SK-N-SH treated with all-trans-retinoic acid at 6 μM for 48 hours (cell line): ENCODE results near the gene MTUS2.

ENCODE experiments used
- ARNTL ChIP-seq: fragments of 450-650 bp; formaldehyde crosslinking; IDR thresholded peaks from 2 replicates; pipeline ENCODE4 v1.5.0; 2020; ENCODE audit warnings: low read depth, mild to moderate bottlenecking, moderate library complexity, borderline replicate concordance
- CSDC2 ChIP-seq: fragments of 250-450 bp; sonication (Bioruptor Pico); IDR thresholded peaks from 2 replicates; pipeline ENCODE4 v1.5.0; 2020; ENCODE audit warnings: mild to moderate bottlenecking, moderate library complexity
- ESRRG ChIP-seq: fragments of 250-450 bp; sonication (Bioruptor Pico); IDR thresholded peaks from 2 replicates; pipeline ENCODE4 v1.6.1; 2021; ENCODE audit warnings: mild to moderate bottlenecking
- ISL1 ChIP-seq: fragments of 250-450 bp; sonication (Bioruptor Pico); IDR thresholded peaks from 2 replicates; pipeline ENCODE4 v2.1.2; 2022; ENCODE audit warnings: mild to moderate bottlenecking, moderate library complexity
- TF ChIP-seq, protein P1 (sequence below): fragments of 250-450 bp; sonication (Bioruptor Pico); IDR thresholded peaks from 2 replicates; pipeline ENCODE4 v1.8.0; 2020; ENCODE audit warnings: mild to moderate bottlenecking, moderate library complexity, borderline replicate concordance

DNA sequence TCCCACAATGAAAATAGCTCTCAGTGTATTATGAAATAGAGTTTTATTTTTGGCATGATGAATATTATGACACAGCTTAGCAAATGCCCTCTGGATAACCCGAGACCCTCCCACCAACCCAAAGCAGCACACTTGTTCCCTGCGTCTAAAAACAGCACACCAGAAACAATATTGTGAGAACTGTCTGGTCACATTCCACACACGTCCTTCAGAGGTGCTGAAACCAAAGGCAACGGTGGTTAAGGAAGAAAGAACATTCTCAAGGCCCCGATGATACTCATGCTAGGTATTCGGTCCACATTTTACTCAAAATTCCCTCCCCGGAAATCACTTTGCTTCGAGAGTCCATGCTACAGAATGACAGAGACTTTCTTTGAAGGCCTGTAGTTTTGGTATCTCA, 618.6 kb downstream of the MTUS2 start:
- TF ChIP-seq ESRRG (CRISPR knock-in tag) (no peak), ARNTL (CRISPR knock-in tag) (no peak), CSDC2 (no peak), ISL1 (no peak)
- TF ChIP-seq, protein P1, sequence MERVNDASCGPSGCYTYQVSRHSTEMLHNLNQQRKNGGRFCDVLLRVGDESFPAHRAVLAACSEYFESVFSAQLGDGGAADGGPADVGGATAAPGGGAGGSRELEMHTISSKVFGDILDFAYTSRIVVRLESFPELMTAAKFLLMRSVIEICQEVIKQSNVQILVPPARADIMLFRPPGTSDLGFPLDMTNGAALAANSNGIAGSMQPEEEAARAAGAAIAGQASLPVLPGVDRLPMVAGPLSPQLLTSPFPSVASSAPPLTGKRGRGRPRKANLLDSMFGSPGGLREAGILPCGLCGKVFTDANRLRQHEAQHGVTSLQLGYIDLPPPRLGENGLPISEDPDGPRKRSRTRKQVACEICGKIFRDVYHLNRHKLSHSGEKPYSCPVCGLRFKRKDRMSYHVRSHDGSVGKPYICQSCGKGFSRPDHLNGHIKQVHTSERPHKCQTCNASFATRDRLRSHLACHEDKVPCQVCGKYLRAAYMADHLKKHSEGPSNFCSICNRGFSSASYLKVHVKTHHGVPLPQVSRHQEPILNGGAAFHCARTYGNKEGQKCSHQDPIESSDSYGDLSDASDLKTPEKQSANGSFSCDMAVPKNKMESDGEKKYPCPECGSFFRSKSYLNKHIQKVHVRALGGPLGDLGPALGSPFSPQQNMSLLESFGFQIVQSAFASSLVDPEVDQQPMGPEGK (CRISPR knock-in tag), result no peak
